GM18868 (cell line): ENCODE data around the gene ULBP3.
"Not testable (repeated sequence)": the region's sequence is repeated elsewhere in the genome, so short reads cannot be mapped to it uniquely, and the experiment has no call there.

Experiments used
- ATAC-seq: cut with Tn5 transposase; IDR thresholded peaks from one replicate; pipeline ENCODE4 v1.9.1; 2021; ENCODE audit warnings: mild to moderate bottlenecking, moderate library complexity; ENCODE audit not compliant: unreplicated experiment

ULBP3 gene

DNA sequence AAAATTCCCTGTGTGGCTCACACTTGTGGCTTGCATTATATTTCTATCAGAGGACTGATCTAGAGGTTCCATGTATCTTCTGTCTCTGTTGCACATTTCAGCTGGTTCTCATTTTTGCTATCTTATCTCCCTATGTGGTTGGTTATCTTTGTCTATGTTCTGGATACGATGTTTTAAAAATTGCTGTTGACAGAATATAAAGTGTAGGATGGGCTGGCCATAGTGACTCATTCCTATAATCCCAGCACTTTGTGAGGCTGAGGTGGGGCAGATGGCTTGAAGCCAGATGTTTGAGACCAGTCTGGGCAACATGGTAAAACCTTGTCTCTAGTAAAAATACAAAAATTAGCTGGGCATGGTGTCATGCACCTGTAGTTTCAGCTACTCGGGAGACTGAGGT is 9.9 kb upstream of the ULBP3 start:
- no peak for ATAC-seq

DNA sequence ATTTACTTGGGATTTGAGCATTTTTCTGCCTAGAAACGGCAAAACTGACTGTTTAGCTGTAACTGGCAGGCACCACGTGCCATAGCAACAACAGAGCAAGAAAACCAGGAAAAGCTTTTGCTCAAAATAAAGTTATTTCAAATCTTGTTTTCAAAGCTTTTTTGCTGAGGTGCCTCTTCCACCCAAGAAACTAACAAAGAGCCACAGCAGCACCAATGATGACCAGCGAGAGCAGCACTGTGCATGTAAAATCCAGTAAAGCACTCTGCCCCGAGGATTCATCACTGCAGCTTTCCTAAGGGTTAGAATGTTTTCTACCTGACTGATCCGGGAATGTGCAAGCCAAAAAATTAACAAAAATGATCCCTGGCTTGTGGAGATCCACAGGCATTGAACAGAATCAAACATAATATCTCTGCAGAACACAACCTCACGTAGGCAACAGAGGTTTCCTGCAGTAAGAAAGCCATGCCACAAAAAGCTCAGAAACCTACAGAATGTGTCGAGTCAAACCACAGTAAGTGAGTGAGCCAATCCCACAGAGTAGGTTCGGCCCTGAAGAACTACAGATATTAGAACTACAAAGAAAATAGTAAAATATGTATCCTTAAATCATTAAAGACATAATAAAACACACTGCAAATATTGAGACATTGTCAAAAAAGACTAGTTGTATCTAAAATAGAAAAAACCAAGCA is 7.4 kb upstream of the ULBP3 start:
- ATAC-seq: no peak

DNA sequence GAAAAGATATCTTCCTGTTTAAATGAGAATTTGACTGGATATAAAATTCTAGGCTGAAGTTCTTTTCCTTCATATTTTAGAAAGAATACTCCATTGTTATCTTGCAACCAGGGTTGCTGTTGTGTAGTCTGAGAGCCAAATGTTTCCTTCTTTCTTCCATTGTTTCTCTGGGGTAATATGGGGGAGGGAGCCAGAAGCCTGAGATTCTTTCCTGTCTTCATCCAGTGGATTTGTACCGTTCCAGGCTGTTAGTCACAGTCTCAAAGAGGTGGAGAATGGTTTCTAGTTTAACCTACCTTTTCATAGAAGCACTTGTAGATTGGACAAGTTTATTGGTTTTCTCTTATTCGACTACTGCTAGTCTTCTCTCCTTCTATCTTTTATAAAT is 6.1 kb upstream of the ULBP3 start:
- no peak for ATAC-seq

DNA sequence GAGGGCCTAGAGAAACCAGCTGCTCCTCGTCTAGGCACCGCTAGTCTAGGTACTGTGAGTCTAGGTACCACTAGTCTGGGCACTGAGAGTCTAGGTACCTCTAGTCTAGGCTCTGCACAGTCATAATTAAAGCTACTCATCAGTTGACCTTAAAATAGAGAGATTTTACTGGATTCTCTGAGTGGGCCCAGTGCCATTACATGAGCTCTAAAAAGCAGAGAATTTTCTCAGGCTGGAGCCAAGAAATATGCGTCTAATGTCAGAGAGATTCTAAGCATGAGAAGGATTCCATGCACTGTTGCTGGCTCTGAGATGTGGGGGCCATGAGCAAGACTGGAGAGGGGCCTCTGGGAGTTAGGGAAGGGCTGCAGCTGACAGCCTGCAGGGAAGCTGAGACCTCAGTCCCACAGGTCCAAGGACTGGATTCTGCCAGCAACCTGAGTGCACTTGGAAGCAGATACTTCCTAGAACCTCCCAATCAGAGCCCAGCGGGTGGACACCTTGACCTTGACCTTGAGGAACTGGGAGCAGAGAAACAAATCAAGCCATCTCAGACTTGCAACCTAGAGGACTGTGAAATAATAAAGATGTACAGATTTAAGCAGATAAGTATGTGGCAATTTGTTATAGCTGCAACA is 5.6 kb upstream of the ULBP3 start:
- not testable (repeated sequence) for ATAC-seq

DNA sequence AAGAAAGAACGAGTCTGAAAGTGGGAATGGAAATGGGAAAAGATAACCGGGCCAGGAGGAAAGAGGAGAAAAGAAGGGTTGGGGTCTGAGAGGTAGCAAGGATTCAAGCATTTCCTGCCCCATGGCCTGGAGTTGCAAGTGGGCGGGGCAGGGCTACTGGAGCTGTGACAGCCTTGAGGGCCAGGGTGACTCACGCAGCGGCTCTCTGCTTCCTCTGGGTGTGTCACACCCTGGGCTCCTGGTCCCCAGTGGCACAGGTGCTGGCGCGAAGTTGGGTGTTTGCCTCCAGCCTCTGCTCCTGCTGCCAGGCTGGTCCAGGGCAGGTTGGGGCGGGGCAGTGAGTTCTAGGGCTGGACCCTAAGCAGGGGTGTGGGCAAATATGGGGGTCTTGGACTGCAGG is 3.3 kb upstream of the ULBP3 start:
- ATAC-seq: no peak

DNA sequence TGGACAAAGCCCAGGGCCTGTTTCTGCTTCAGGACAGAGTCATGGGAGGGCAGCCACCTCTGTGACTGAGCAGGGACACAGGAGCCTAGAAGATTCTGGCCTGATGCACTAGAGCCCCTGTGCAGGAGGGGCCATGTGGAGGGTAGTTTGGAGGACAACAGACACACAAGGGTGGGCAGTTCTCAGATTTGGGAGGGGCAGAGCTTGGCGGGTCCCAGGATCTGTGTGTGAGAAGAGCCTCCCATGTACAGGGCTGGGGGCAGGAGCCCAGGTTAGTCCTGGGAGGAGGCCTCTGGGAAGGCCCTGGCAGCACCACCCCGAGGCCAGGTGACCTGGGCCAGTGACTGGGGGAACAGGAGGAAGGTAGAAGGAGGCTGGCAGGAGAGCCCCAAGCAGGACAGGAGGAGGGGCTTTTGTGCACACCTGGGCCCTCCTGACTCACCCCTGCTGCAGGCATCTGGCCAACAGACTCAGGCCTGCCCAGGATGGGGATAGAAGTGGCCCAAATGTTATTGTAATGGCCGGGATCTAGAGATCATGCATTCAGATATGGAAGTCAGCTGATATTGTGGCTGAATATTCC is 1.4 kb upstream of the ULBP3 start:
- ATAC-seq: no peak

DNA sequence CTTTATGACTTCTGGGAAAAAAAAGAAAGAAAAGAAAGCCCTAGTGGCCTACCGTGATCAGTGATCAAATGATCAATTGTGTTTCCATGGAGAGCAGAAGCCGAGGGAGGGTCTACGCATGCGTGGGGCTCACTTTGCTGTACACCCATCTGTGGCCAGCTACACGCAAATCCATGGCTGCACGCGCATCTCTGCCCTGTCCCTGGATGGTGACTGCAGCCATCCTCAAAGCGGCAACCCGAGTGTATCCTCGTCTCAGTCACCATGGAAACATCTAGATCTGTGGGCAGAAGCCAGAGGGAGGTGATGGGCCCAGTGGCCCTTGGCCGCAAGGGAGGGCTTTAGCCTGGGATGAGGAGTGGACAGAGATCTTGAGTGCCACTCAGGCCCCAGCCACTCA is 785 bp upstream of the ULBP3 start:
- ATAC-seq: no peak

DNA sequence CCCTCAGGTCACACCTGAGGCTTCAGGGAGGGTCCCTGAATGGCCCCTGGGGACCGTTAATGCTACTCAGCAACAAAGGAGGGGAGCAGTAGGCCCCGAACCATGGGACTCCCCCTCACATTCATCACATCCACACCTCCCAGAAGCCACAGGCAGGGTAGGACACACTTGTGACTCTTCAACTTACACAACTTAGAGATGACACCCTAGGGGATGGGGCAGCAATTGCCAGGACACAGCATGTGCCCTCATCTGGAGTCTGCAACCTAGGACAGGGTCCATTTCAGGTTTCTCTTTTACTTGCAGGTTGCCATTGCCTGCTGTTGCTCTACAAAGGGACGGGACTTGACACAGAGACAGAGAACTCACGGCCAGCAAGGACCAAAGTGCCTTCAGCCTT is 770 bp downstream of the ULBP3 start:
- no peak for ATAC-seq

DNA sequence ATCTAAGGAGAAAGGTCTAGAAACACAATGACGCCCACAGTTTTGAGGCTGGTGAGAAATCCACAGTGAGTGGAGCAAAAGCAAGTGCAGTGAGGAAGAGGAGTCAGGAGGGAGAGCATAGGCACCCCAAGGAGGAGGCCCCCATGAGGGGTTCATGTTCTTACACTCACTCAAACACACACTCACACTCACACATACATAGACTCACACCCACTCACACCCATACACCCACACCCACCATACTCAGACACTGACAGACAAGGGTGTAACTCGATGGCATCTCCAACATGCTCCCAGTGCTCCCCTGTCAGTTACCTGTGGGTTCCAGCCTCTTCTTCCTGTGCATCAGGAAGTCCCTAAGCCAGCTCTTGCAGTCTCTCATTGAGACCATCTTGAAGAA is 3.8 kb downstream of the ULBP3 start:
- ATAC-seq: no peak

DNA sequence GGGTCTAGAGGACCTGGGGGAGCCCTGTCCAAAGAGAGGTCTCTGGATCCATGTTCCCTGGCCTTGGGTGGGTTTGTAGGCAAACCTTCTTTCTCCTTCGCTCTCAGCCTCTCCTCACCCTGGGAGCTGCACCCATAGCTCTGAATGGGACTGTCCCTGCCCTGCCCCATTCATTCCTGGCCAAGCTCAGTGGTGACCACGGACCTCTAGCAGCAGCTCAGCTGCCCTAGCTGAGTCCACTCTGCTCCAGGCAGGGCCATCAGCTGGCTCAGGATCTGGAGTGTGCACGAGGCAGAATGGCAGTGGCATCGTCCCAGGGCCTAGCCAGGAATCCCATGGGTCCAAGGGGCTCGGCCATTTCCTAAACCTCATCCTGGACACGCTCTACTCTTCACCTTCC is 5.3 kb downstream of the ULBP3 start:
- ATAC-seq: no peak

DNA sequence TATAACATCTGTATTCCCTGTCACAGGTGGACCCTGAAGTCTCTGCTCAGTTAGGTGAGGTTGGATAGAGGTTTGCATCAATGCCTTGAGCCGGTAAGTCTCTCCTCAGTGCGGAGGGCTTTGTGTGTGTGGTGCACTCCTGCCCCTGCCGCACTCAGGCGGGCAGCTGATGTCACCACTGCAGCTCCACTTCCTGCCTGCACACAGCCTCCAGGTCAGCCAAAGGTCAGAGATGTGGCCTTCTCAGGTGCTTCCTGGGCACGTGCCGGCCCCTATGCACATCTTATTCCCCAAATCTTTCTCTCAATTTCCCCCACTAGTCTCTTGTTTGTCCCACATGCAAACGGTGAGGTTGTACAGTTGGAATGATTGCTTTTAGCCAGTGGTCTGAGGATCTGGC is 8.9 kb downstream of the ULBP3 start:
- ATAC-seq: not testable (repeated sequence)

DNA sequence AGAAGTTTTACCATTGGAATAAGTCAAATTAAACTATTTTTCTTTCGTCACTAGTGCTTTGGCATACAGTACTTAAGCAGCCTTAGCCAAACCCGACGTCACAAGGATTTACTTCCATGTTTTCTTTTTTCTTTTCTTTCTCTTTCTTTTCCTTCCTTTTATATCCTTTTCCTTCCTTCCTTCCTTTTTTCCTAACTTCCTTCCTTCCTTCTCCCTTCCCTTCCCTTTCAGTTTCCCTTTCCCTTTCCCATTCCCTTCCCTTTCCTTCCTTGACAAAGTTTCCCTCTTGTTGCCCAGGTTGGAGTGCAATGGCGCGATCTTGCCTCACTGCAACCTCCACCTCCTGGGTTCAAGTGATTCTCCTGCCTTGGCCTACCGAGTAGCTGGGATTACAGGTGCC is 9.9 kb downstream of the ULBP3 start:
- ATAC-seq: no peak

DNA sequence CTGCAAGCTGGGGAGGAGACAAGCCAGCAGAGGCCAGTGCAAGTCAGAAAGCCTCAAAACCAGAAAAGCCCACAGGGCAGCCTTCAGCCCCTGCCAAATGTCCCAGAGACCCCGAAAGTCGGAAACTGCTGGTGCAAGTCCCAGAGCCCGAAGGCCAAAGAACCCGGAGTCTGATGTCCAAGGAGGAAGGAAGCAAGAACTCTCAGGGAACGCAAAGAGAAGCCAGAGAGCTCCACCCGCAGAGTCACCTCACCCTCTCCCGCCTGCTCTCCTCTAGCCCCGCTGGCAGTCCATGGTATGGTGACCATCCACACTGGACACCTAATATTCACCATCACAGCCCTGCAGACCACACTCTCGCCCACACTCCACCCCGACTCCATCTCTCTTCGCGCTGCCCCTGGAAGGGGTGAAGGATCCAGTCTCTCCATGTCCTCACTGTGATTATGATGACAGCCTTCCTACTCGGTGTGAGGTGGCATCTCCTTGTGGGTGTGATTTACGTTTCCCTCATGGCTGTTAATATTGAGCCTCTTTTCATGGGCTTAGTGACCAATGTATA is 10.6 kb downstream of the ULBP3 start:
- no peak for ATAC-seq

DNA sequence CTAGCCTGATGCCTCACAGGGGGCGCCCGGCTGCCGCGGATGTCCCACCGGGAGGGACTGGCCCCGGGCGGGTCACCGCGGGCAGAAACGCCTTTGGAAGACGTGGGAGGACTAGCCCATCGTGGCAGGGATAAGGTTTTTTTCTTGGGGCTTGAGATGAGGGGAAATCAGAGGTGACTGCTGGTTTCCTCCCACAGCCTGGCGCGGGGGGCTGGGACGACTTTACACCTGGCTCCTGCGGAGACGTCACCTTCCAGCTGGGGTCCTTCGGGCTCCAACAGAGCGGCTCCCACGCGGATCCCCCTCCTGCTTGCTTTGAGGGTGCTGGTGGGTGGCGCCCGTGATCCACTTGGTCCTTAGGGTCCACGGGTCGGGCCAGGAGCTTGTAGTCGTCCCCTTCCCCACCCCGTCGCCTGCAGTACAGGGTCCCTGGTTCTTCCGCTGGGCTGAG is 11.4 kb downstream of the ULBP3 start:
- ATAC-seq: no peak

DNA sequence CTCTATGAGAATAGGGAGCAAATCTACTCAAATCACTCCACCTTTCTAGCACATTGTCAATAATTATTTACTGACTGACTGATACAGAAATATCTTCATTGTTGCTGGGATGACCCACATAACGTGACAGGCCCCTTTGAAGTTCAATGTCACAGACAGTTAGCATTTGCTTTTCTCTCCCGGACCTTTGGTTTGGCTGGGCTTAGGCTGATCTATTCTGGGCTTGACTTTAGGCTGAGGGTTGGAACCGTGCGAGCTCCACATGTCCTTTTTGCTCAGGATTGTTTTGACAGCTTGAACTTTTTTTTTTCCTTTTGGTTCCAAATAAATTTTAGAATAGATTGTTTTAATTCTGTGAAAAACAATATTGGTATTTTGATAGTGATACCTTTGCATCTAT is 12.0 kb downstream of the ULBP3 start:
- no peak for ATAC-seq

DNA sequence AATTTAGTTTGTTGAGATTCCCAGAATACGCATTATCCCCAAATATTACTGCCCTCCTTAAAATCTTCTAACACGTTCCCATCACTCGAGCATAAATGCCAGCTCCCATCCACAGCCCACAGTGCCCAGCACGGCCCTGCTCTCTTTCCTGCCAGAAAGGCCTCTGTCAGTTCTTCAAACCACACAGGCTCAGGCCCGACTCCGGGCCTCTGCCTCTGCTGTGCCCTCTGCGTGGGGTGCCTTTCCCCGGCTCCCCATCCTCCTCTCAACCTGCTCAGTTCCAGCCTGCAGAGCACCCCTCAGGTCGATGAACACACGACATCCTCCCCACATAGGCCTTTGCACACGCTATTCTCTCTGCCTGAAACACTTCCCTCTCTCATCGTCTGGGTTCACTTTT is 12.8 kb downstream of the ULBP3 start:
- ATAC-seq: no peak

DNA sequence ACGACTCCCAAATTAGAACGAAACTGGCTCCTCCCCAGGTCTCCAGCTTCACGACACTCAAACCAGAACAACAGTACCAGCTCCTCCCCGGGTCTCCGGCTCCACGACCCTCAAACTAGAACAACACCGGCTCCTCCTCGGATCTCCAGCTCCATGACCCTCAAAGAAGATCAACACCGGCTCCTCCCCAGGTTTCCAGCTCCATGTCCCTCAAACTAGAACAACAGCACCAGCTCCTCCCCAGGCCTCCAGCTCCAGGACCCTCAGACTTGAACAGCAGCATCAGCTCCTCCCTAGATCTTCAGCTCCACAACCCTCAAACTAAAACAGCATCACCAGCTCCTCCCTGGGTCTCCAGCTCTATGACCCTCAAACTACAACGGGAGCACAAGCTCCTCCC is 13.8 kb downstream of the ULBP3 start:
- no peak for ATAC-seq

DNA sequence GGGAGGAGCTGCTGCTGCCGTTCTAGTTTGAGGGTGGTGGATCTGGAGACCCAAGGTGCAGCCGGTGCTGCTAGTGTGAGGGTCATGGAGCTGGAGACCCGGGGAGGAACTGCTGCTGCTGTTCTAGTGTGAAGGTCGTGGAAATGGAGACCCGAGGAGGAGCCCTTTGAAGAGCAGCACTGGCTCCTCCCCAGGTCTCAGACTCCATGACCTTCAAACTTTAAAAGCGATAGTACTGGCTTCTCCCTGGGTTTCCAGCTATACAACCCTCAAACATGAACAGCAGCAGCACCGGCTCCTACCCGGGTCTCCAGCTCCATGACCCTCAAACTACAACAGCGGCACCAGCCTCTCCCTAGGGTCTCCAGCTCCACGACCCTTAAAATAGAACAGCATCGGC is 15.5 kb downstream of the ULBP3 start:
- no peak for ATAC-seq

DNA sequence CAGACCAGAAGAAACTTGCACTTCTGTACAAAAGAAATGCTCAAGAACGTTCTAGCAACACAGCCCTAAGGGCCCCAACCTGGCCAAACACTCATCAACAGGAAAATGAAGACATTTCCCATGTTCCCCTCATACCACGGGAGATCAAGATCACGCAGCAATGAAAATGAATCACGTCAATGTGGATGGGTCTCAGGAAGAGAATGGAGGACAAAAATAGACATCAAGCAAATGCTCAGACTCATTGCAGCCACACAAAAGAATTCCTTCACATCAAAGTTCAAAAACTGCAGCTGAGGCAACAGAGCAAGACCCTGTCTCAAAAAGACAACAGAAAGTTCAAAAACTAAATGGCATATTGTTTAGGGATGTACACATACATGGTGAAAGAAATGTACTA is 18.1 kb downstream of the ULBP3 start:
- no peak for ATAC-seq

DNA sequence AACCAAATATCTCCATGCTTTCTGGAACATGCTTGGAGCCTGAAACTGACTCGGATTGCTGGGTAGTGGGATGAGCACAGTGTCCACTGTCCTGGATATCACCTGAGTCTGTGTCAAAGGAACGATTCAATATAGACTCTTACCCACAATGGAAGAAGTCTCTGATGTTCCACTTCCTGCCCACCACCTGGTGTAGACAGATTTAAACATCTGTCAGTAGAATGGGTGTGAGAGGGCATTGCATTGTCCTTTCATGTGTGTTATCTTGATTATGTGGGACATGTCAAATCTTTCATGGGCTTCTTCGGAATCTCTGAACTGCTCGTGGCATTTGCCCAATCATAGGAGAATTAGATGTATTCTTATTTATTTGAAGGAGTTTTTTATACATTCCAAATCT is 20.8 kb downstream of the ULBP3 start:
- ATAC-seq: no peak

DNA sequence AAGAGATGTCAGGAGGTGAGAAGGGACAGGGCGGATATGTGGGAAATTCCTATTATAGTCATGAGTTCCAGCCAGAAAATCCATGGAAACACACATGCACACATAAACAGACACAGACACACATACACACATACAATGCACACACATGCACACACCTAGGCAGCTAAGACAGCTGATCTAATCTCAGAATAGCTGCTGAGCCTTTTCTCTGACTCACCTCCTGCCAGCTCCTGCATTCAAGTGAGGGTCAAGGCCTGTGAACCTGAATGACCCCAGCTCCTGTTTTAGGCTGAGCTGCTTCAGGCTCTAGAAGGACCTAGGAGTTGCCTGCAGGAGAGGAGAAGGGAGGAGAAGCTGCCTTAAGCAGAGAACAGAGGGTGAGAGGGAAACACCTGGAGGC is 22.0 kb downstream of the ULBP3 start:
- ATAC-seq: no peak

DNA sequence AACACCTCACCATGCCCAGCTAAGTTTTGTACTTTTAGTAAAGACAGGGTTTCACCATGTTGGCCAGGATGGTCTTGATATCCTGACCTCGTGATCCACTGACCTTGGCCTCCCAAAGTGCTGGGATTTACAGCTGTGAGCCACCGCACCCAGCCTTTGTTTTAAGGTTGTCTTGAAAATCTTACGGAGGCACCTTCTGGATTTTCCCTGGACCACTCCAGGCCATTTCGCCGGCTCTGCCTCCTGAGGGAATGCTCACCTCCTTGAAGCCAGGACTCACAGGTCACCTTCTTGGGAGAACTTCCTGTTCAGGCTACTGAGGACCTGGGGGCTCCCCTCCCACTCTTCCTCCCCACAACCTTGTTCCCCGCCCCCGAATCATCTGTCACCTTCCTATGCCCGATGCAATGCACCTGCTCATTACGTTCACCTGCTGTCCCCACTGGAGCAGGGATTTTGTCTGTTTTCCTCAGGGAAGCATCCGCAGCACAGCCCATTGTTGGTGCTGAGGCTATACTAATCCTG is 24.2 kb downstream of the ULBP3 start:
- no peak for ATAC-seq
